Right lobe of liver (tissue), 6 donors: ENCODE data around the gene ERMP1. TPM values are rescaled to one million over a fixed set of nuclear protein-coding genes. Genes with fewer than 3 reads are reported as not detected.

ENCODE experiments used
- ATAC-seq, 4 donors: fragments of 200-7000 bp; cut with Tn5 transposase; one replicate each; pipeline ENCODE4 v1.9.1; 2020; ENCODE audit warnings: mild to moderate bottlenecking in 4 of 4, moderate library complexity in 4 of 4
- DNase-seq, 3 donors: peaks; one replicate each; pipeline ENCODE4 v3.0.0-alpha.2; 2020
- H3K27ac ChIP-seq, 3 donors: fragments of 200-600 bp; one replicate each; pipeline ENCODE4 v1.8.0; 2022
- H3K27me3 ChIP-seq, 2 donors: fragments of 200-600 bp; one replicate each; pipeline ENCODE4 v1.8.0; 2022
- H3K36me3 ChIP-seq, 4 donors: fragments of 200-600 bp; sonication (generic) in 1 of 4; one replicate each; pipeline versions ENCODE4 v1.5.1 to v1.8.0; 2017 to 2022; ENCODE audit warnings: control low read depth in 1 of 4
- H3K4me1 ChIP-seq, 4 donors: fragments of 200-600 bp; sonication (generic) in 1 of 4; one replicate each; pipeline versions ENCODE4 v1.5.1 to v1.8.0; 2017 to 2022; ENCODE audit warnings: control low read depth in 1 of 4
- H3K4me3 ChIP-seq, 3 donors: fragments of 200-600 bp; one replicate each; pipeline ENCODE4 v1.8.0; 2022
- H3K9me3 ChIP-seq, 4 donors: fragments of 200-600 bp; sonication (generic) in 1 of 4; one replicate each; pipeline versions ENCODE4 v1.5.1 to v1.8.0; 2017 to 2022; ENCODE audit warnings: control low read depth in 1 of 4
- CTCF ChIP-seq, 4 donors: fragments of 200-600 bp in 3 of 4; fragments of 450-650 bp in 1 of 4; IDR thresholded peaks; one replicate each; pipeline versions ENCODE4 v1.5.1 to v1.8.0; 2016 to 2022; ENCODE audit warnings: antibody characterized with exemption in 4 of 4, mild to moderate bottlenecking in 2 of 4
- POLR2A ChIP-seq: fragments of 450-650 bp; IDR thresholded peaks from one replicate; pipeline ENCODE4 v1.6.1; 2017; ENCODE audit warnings: antibody characterized with exemption, mild to moderate bottlenecking
- WGBS: methylation state at CpG from one replicate; pipeline ENCODE4 v1.1.6; 2018; ENCODE audit warnings: low coverage, low lambda C conversion rate; ENCODE audit not compliant: insufficient coverage; ENCODE audit errors: missing lambda C conversion rate; 5-methylcytosine and 5-hydroxymethylcytosine counted together
- intact Hi-C, 2 donors: fragments of 100-400 bp; cut with DNase I; formaldehyde crosslinking; loops; one replicate each; pipeline versions ENCODE4 v1.11.2 to v1.14.1; 2022
- total RNA-seq, 6 experiments: library from RNA; depleted of rRNA in 2 of 6; stranded (reverse); fragments of >200 nt in 2 of 6; fragmentation: NEBNext Ultra II Directional in 3 of 6; extraction: Animal tissue kit (Norgen Biotek cat#: 25700) in 3 of 6; gene quantifications; one replicate each; pipeline versions ENCODE4 v1.1.0 to v1.2.4, GENCODE V29; 2016 to 2023
- donor health status: DM: no; HTN: yes; CAD: no.
- donor health status: DM: no; HTN: no; CAD: no.
- donor health status: DM: no; HTN: no; CAD: no.
- donor health status: DM: no; HTN: yes; CAD: no.
- donor health status: DM: no; HTN: yes; CAD: no.

The ERMP1 gene
- total RNA-seq, 6 experiments from 2014 or later = 7.9 to 13.9 (median 10.2) TPM

- no peak for ATAC-seq
- H3K36me3 ChIP-seq = peaks cover 0 to 22% (median under 1%) of the 10 kb centered on the region in 4 donors
Measured at GRCh38 chr9:5819174-5819573, 13.7 kb downstream of the ERMP1 start.

DNA sequence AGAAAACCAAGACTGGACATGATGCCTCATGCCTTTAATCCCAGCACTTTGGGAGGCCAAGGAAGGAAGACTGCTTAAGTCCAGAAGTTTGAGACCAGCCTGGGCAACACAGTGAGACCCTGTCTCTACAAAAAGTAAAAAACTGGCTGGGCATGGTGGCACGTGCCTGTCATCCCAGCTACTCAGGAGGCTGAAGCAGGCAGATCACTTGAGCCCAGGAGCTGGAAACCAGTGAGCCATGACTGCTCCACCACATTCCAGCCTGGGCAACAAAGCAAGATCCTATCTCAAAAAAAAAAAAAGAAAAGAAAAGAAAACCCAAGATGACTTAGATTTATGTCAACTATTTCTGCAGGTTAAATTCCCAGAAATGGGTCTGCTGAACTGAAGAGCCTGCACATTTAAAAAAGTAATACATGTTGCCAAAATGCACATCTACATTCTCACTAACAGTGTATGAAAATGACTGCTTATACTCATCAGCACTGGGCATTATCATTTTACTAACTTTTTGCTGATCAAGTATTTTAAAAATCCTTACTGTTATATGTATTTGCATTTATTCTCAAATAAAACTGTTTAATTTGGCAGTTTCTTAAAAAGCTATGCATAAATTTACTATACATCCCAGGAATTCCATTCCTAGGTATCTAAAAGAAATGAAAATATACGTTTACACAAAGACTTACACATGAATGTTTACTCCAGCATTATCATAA, 14.3 kb downstream of the ERMP1 start:
- Histone ChIP-seq H3K27me3 (no peaks in the 10 kb centered on the region), H3K9me3 (no peaks in the 10 kb centered on the region), H3K4me1 (no peaks in the 10 kb centered on the region), H3K36me3 (peaks cover 0 to 16% (median under 1%) of the 10 kb centered on the region in 4 donors), H3K27ac (no peak overlapping the region), H3K4me3 (no peak overlapping the region)
- no peak for ATAC-seq
- WGBS = 100% methylated on average over 1 of the region's 2 CpGs
- no peak for TF ChIP-seq CTCF (IDR thresholded peaks at IDR 0.05)
- no peak for TF ChIP-seq POLR2A
- intact Hi-C loops = no loop called here
- DNase-seq = no peak

More at GRCh38 chr9:5819174-5819573, 13.7 kb downstream of the ERMP1 start:
- WGBS = 91% methylated on average over 6 of the region's 6 CpGs
- DNase-seq = no peak
- no peaks in the 10 kb centered on the region for H3K4me1 ChIP-seq
- no peak for TF ChIP-seq CTCF (IDR thresholded peaks at IDR 0.05)
- TF ChIP-seq POLR2A = no peak
- intact Hi-C loops = no loop called here
- no peak overlapping the region for H3K4me3 ChIP-seq
- H3K9me3 ChIP-seq = no peaks in the 10 kb centered on the region
- no peaks in the 10 kb centered on the region for H3K27me3 ChIP-seq
- H3K27ac ChIP-seq = no peak overlapping the region

GRCh38 chr9:5817862-5818261, 15.1 kb downstream of the ERMP1 start:
- intact Hi-C loops = no loop called here
- Histone ChIP-seq H3K36me3 (peaks cover 0 to 12% (median 0%) of the 10 kb centered on the region in 4 donors), H3K4me1 (no peaks in the 10 kb centered on the region), H3K9me3 (no peaks in the 10 kb centered on the region), H3K4me3 (no peak overlapping the region), H3K27me3 (no peaks in the 10 kb centered on the region), H3K27ac (no peak overlapping the region)
- 92% methylated on average over 2 of the region's 3 CpGs for WGBS
- no peak for DNase-seq
- TF ChIP-seq POLR2A (no peak), CTCF (IDR thresholded peaks at IDR 0.05) (no peak)
- peak in 1 of 4 donors; percentile 29 for ATAC-seq

GRCh38 chr9:5815461-5815860, 17.5 kb downstream of the ERMP1 start:
- TF ChIP-seq POLR2A (no peak), CTCF (IDR thresholded peaks at IDR 0.05) (no peak)
- intact Hi-C loops = no loop called here
- ATAC-seq = peak in 1 of 4 donors; percentile 53
- DNase-seq = no peak
- Histone ChIP-seq H3K4me3 (no peak overlapping the region), H3K9me3 (no peaks in the 10 kb centered on the region), H3K27me3 (no peaks in the 10 kb centered on the region), H3K4me1 (no peaks in the 10 kb centered on the region), H3K27ac (no peak overlapping the region), H3K36me3 (peaks cover 0 to 21% (median 0%) of the 10 kb centered on the region in 4 donors)
- 27% methylated on average over 1 of the region's 1 CpG for WGBS
